IMR-90 (cell line): Measurements from ENCODE around the gene GLS. TPM values are rescaled to one million over a fixed set of nuclear protein-coding genes. Genes with fewer than 3 reads are reported as not detected.

Experiments used
- ATAC-seq: fragments of 200-7000 bp; cut with Tn5 transposase; 2 replicates; pipeline ENCODE4 v1.9.1; 2020; ENCODE audit warnings: low read depth, mild to moderate bottlenecking, moderate library complexity
- BruUV-seq: library from RNA; stranded (reverse); fragments of 400-500 nt; replicated peaks from 2 replicates; lab custom pipeline; 2021; lab: Mats Ljungman, UMichigan
- CTCF ChIA-PET: fragments of 300-600 bp; formaldehyde crosslinking; extraction: SDS; loops from one replicate; lab custom pipeline; 2021; ENCODE audit warnings: antibody characterized with exemption; lab: Yijun Ruan, JAX
- POLR2A ChIA-PET: fragments of 300-600 bp; sonication (Branson Sonifier 250); formaldehyde crosslinking; loops from one replicate; lab custom pipeline; 2022; ENCODE audit warnings: antibody characterized with exemption; ENCODE audit not compliant: unreplicated experiment; lab: Charles Lee
- DNase-seq: peaks from one replicate; pipeline ENCODE4 v3.0.0; 2013
- H2AFZ ChIP-seq: replicated peaks from 2 replicates; pipeline ENCODE3; 2013; ENCODE audit warnings: low read length, mild to moderate bottlenecking; ENCODE audit not compliant: poor library complexity
- H2AK5ac ChIP-seq: 2 replicates; pipeline ENCODE4 v1.6.1; 2013; ENCODE audit warnings: low read depth, low read length, inconsistent platforms
- H2AK9ac ChIP-seq: replicated peaks from 2 replicates; pipeline ENCODE3; 2013; ENCODE audit warnings: mild to moderate bottlenecking, low read depth, low read length, moderate library complexity; ENCODE audit not compliant: poor library complexity
- H2BK120ac ChIP-seq: 2 replicates; pipeline ENCODE4 v1.6.1; 2013; ENCODE audit warnings: low read depth, low read length, inconsistent platforms
- H2BK15ac ChIP-seq: 3 replicates; pipeline ENCODE4 v1.6.1; 2013; ENCODE audit warnings: low read depth, low read length, inconsistent platforms
- H2BK20ac ChIP-seq: 2 replicates; pipeline ENCODE4 v1.6.1; 2013; ENCODE audit warnings: low read depth, mild to moderate bottlenecking, inconsistent platforms, low read length, moderate library complexity
- H2BK5ac ChIP-seq: 2 replicates; pipeline ENCODE4 v1.6.1; 2013; ENCODE audit warnings: mild to moderate bottlenecking, low read depth, low read length, inconsistent platforms; ENCODE audit not compliant: poor library complexity, severe bottlenecking
- H3K14ac ChIP-seq: replicated peaks from 2 replicates; pipeline ENCODE4 v1.6.1; 2013; ENCODE audit warnings: low read depth, low read length, inconsistent platforms
- H3K18ac ChIP-seq: 2 replicates; pipeline ENCODE4 v1.6.1; 2013; ENCODE audit warnings: low read depth, low read length, control low read depth
- H3K23ac ChIP-seq: 2 replicates; pipeline ENCODE4 v1.6.1; 2013; ENCODE audit warnings: low read depth, low read length, inconsistent platforms
- H3K27ac ChIP-seq: 2 replicates; pipeline ENCODE4 v1.5.1; 2013; ENCODE audit warnings: mild to moderate bottlenecking, control low read depth, low read length; ENCODE audit not compliant: insufficient read depth
- H3K27me3 ChIP-seq: 2 replicates; pipeline ENCODE4 v1.6.1; 2013; ENCODE audit warnings: low read length; ENCODE audit not compliant: control insufficient read depth, insufficient read depth
- H3K36me3 ChIP-seq: 2 replicates; pipeline ENCODE4 v1.6.1; 2013; ENCODE audit warnings: low read length, mixed read lengths; ENCODE audit not compliant: control insufficient read depth, insufficient read depth
- H3K4ac ChIP-seq: 2 replicates; pipeline ENCODE4 v1.6.1; 2013; ENCODE audit warnings: low read depth, low read length, inconsistent platforms
- H3K4me1 ChIP-seq: 2 replicates; pipeline ENCODE4 v1.6.1; 2013; ENCODE audit warnings: low read length, mixed read lengths; ENCODE audit not compliant: control insufficient read depth, insufficient read depth
- H3K4me2 ChIP-seq: 2 replicates; pipeline ENCODE4 v1.6.1; 2013; ENCODE audit warnings: low read depth, mild to moderate bottlenecking, control low read depth, low read length, moderate library complexity
- H3K4me3 ChIP-seq: 2 replicates; pipeline ENCODE4 v1.5.1; 2013; ENCODE audit warnings: low read depth, mild to moderate bottlenecking, control low read depth, low read length, moderate library complexity; ENCODE audit not compliant: insufficient read depth
- H3K56ac ChIP-seq: 2 replicates; pipeline ENCODE4 v1.6.1; 2013; ENCODE audit warnings: low read length, inconsistent platforms; ENCODE audit not compliant: insufficient read depth; ENCODE audit errors: extremely low read depth
- H3K79me1 ChIP-seq, 2 experiments: 2 replicates each; pipeline ENCODE4 v1.6.1; 2013; ENCODE audit warnings: low read length in 2 of 2, inconsistent platforms in 1 of 2, low read depth in 1 of 2
- H3K9ac ChIP-seq: 2 replicates; pipeline ENCODE4 v1.6.1; 2013; ENCODE audit warnings: low read depth, low read length, control low read depth
- H3K9me1 ChIP-seq: 2 replicates; pipeline ENCODE4 v1.6.1; 2013; ENCODE audit warnings: low read length, inconsistent platforms; ENCODE audit not compliant: insufficient read depth
- H3K9me3 ChIP-seq: 2 replicates; pipeline ENCODE4 v1.6.1; 2013; ENCODE audit warnings: low read length; ENCODE audit not compliant: control insufficient read depth, insufficient read depth
- H4K20me1 ChIP-seq: 2 replicates; pipeline ENCODE4 v1.6.1; 2013; ENCODE audit warnings: low read length, inconsistent platforms; ENCODE audit not compliant: insufficient read depth
- H4K5ac ChIP-seq: 2 replicates; pipeline ENCODE4 v1.6.1; 2013; ENCODE audit warnings: mild to moderate bottlenecking, low read depth, low read length, control low read depth
- H4K8ac ChIP-seq, 2 experiments: 2 replicates each; pipeline ENCODE4 v1.6.1; 2013; ENCODE audit warnings: low read depth in 2 of 2, low read length in 2 of 2, control low read depth in 1 of 2, inconsistent platforms in 1 of 2
- H4K91ac ChIP-seq: 2 replicates; pipeline ENCODE4 v1.6.1; 2013; ENCODE audit warnings: low read depth, low read length, inconsistent platforms; ENCODE audit not compliant: insufficient read depth
- FOS ChIP-seq: fragments of 150-350 bp; IDR thresholded peaks from 2 replicates; pipeline ENCODE4 v1.6.1; 2016; ENCODE audit warnings: low read depth, low read length
- RAD21 ChIP-seq: IDR thresholded peaks from 2 replicates; pipeline ENCODE4 v1.6.1; 2012; ENCODE audit warnings: low read length, improper control_type of control experiment
- dilution Hi-C: fragments of 300-500 bp; cut with HindIII; formaldehyde crosslinking; loops from one replicate; pipeline ENCODE4 v1.14.3; 2018; ENCODE audit warnings: low sequenced_read_pairs; ENCODE audit not compliant: unreplicated experiment
- in situ Hi-C: fragments of 300-500 bp; cut with MboI; formaldehyde crosslinking; loops from 3 replicates; pipeline ENCODE4 v1.14.3; 2019; ENCODE audit warnings: low sequenced_read_pairs, inconsistent platforms, mixed read lengths
- intact Hi-C: fragments of 100-400 bp; cut with micrococcal nuclease; formaldehyde crosslinking; loops from 2 replicates; pipeline ENCODE4 v1.10.0; 2022
- polyA plus RNA-seq, 3 experiments: library from polyadenylated mRNA; depleted of rRNA; stranded (reverse); fragments of >200 nt; gene quantifications; 2 replicates each; pipeline ENCODE4 v1.2.3, GENCODE V29; 2012; ENCODE audit warnings: low replicate concordance in 1 of 3
- total RNA-seq: library from RNA; depleted of rRNA; stranded (reverse); fragments of >200 nt; gene quantifications from 2 replicates; pipeline ENCODE4 v1.2.3, GENCODE V29; 2012

GLS gene
- total and polyA plus RNA-seq, 2 of the 4 experiments (the other 2 are of a cell fraction) = 87.5 to 130 TPM

GRCh38 chr2:190893157-190893556, 12.5 kb downstream of the GLS start:
- no peak overlapping the region for H3K4ac ChIP-seq
- H3K27me3 ChIP-seq = no peaks in the 10 kb centered on the region
- intact Hi-C loops (no loop called here), dilution Hi-C loops (no loop called here), in situ Hi-C loops (no loop called here)
- POLR2A ChIA-PET = no interaction called here
- no TSS peak for BruUV-seq
- peaks cover 19 to 50% of the 10 kb centered on the region in 2 experiments for H3K79me1 ChIP-seq
- no peak overlapping the region for H2BK20ac ChIP-seq
- H2BK120ac ChIP-seq = no peak overlapping the region
- H3K23ac ChIP-seq = no peak overlapping the region
- H2BK15ac ChIP-seq = no peak overlapping the region
- no peaks in the 10 kb centered on the region for H3K9me3 ChIP-seq
- no peak overlapping the region for H3K56ac ChIP-seq
- H3K4me2 ChIP-seq = no peak overlapping the region
- no peak overlapping the region for H3K9ac ChIP-seq
- H3K14ac ChIP-seq = no peak overlapping the region
- H2AK5ac ChIP-seq = no peak overlapping the region
- peaks cover 7% of the 10 kb centered on the region for H3K36me3 ChIP-seq
- H3K4me1 ChIP-seq = peaks cover 3% of the 10 kb centered on the region; the same call in 1 of the 2 replicates
- 0 out of 2 replicates have a peak, but pooled peaks cover 2% of the 10 kb centered on the region for H3K9me1 ChIP-seq
- H3K18ac ChIP-seq = no peak overlapping the region
- no peak overlapping the region for H4K91ac ChIP-seq
- no peak overlapping the region for H2AFZ ChIP-seq
- H4K5ac ChIP-seq = no peak overlapping the region
- peaks cover 60% of the 10 kb centered on the region; the same call in 1 of the 2 replicates for H4K20me1 ChIP-seq
- no peak overlapping the region for H2AK9ac ChIP-seq
- DNase-seq (no peak), ATAC-seq (no peak)
- H3K27ac ChIP-seq = no peak overlapping the region
- CTCF ChIA-PET = interaction anchor here (0.5 to 2.3 kb wide), 4 partner anchors 10 to 352 kb away, joined by 4 to 6 read pairs (median 5); no protein-coding TSS in a partner anchor
- H2BK5ac ChIP-seq = no peak overlapping the region
- TF ChIP-seq FOS = no peak
- TF ChIP-seq RAD21 = no peak
- no peak overlapping the region for H4K8ac ChIP-seq
- H3K4me3 ChIP-seq = no peak overlapping the region
